Calu3 (cell line): ENCODE results near the gene WDR5. TPM values are rescaled to one million over a fixed set of nuclear protein-coding genes. Genes with fewer than 3 reads are reported as not detected.

Experiments
- BruUV-seq: library from RNA; stranded (reverse); fragments of 400-500 nt; replicated peaks from 2 replicates; lab custom pipeline; 2021; lab: Mats Ljungman, UMichigan
- CTCF ChIA-PET: fragments of 300-600 bp; sonication (Branson Sonifier 250); formaldehyde crosslinking; loops from one replicate; lab custom pipeline; 2022; ENCODE audit warnings: antibody characterized with exemption; lab: Charles Lee
- DNase-seq: peaks from one replicate; pipeline ENCODE4 v3.0.0; 2022
- H3K27ac Mint-ChIP-seq: one replicate; pipeline ENCODE4 v1.8.0; 2022; ENCODE audit warnings: mixed read lengths; ENCODE audit not compliant: unreplicated experiment
- H3K27me3 Mint-ChIP-seq: one replicate; pipeline ENCODE4 v1.8.0; 2022; ENCODE audit warnings: mixed read lengths; ENCODE audit not compliant: unreplicated experiment
- H3K36me3 Mint-ChIP-seq: one replicate; pipeline ENCODE4 v1.8.0; 2022; ENCODE audit warnings: mild to moderate bottlenecking, moderate library complexity, mixed read lengths; ENCODE audit not compliant: insufficient read depth, unreplicated experiment
- H3K4me1 Mint-ChIP-seq: one replicate; pipeline ENCODE4 v1.8.0; 2022; ENCODE audit warnings: mild to moderate bottlenecking, low read depth, mixed read lengths; ENCODE audit not compliant: unreplicated experiment
- H3K4me3 Mint-ChIP-seq: one replicate; pipeline ENCODE4 v1.8.0; 2022; ENCODE audit warnings: mild to moderate bottlenecking, low read depth, moderate library complexity, mixed read lengths; ENCODE audit not compliant: unreplicated experiment
- H3K9me3 Mint-ChIP-seq: one replicate; pipeline ENCODE4 v1.8.0; 2022; ENCODE audit warnings: low read depth, mixed read lengths; ENCODE audit not compliant: unreplicated experiment
- CTCF ChIP-seq: fragments of 200-600 bp; IDR thresholded peaks from one replicate; pipeline ENCODE4 v1.8.0; 2022; ENCODE audit warnings: antibody characterized with exemption; ENCODE audit not compliant: unreplicated experiment
- intact Hi-C: fragments of 100-400 bp; cut with micrococcal nuclease; formaldehyde crosslinking; loops from one replicate; pipeline ENCODE4 v1.10.0; 2022; ENCODE audit not compliant: unreplicated experiment
- total RNA-seq: library from RNA; stranded (reverse); gene quantifications from 2 replicates; pipeline ENCODE4 v1.2.3, GENCODE V29; 2022

The WDR5 gene
- total RNA-seq, 1 experiment from 2014 or later = 27.5 TPM

GRCh38 chr9:134188386-134189144 lies 52.7 kb downstream of the WDR5 start:
- intact Hi-C loops = no loop called here
- Mint-ChIP-seq H3K9me3 (no peaks in the 10 kb centered on the region), H3K27me3 (peaks cover 56% of the 10 kb centered on the region), H3K4me1 (no peaks in the 10 kb centered on the region), H3K36me3 (no peaks in the 10 kb centered on the region), H3K27ac (no peak overlapping the region), H3K4me3 (no peak overlapping the region)
- no peak for TF ChIP-seq CTCF
- BruUV-seq = no TSS peak
- no peak for DNase-seq
- CTCF ChIA-PET = no interaction called here

GRCh38 chr9:134189145-134189469 lies 53.2 kb downstream of the WDR5 start:
- CTCF ChIA-PET = no interaction called here
- Mint-ChIP-seq H3K4me1 (no peaks in the 10 kb centered on the region), H3K27me3 (peaks cover 56% of the 10 kb centered on the region), H3K9me3 (no peaks in the 10 kb centered on the region), H3K36me3 (no peaks in the 10 kb centered on the region), H3K27ac (no peak overlapping the region), H3K4me3 (no peak overlapping the region)
- DNase-seq = no peak
- no peak for TF ChIP-seq CTCF
- intact Hi-C loops = no loop called here
- BruUV-seq = no TSS peak

- no peak overlapping the region for H3K27ac Mint-ChIP-seq
- BruUV-seq = no TSS peak
- H3K4me1 Mint-ChIP-seq = no peaks in the 10 kb centered on the region
- intact Hi-C loops = no loop called here
- no peak overlapping the region for H3K4me3 Mint-ChIP-seq
- DNase-seq = no peak
- CTCF ChIA-PET = no interaction called here
- no peak for TF ChIP-seq CTCF
- no peaks in the 10 kb centered on the region for H3K9me3 Mint-ChIP-seq
- H3K27me3 Mint-ChIP-seq = peaks cover 56% of the 10 kb centered on the region
- H3K36me3 Mint-ChIP-seq = no peaks in the 10 kb centered on the region
Measured at GRCh38 chr9:134189470-134190231, 53.8 kb downstream of the WDR5 start.

GRCh38 chr9:134190232-134191121 lies 54.6 kb downstream of the WDR5 start:
- DNase-seq = no peak
- H3K4me3 Mint-ChIP-seq = no peak overlapping the region
- CTCF ChIA-PET = no interaction called here

More at GRCh38 chr9:134190232-134191121, 54.6 kb downstream of the WDR5 start:
- TF ChIP-seq CTCF = no peak
- peaks cover 56% of the 10 kb centered on the region for H3K27me3 Mint-ChIP-seq
- H3K36me3 Mint-ChIP-seq = no peaks in the 10 kb centered on the region
- no peak overlapping the region for H3K27ac Mint-ChIP-seq
- H3K4me1 Mint-ChIP-seq = no peaks in the 10 kb centered on the region
- intact Hi-C loops = no loop called here
- no TSS peak for BruUV-seq
- no peaks in the 10 kb centered on the region for H3K9me3 Mint-ChIP-seq
